Stomach (tissue), 9 donors: ENCODE data around the gene ARPP21. TPM values are rescaled to one million over a fixed set of nuclear protein-coding genes. Genes with fewer than 3 reads are reported as not detected.

Experiments used
- DNase-seq, 2 donors: peaks; one replicate each; pipeline versions ENCODE4 v3.0.0 to v3.0.0-alpha.2; 2013 to 2019
- H3K27ac ChIP-seq, 5 donors: fragments of 200-600 bp in 4 of 5; sonication (generic) in 4 of 5; one replicate each; pipeline ENCODE4 v1.5.1; 2013 to 2019; ENCODE audit warnings: mild to moderate bottlenecking in 1 of 5, moderate library complexity in 1 of 5
- H3K27me3 ChIP-seq, 3 donors: fragments of 200-600 bp; sonication (generic); one replicate each; pipeline ENCODE4 v1.5.1; 2017 to 2019; ENCODE audit warnings: mixed run types in 1 of 3
- H3K36me3 ChIP-seq, 4 donors: fragments of 200-600 bp; sonication (generic); 1 replicate in 3 of 4; 2 replicates in 1 of 4; pipeline ENCODE4 v1.5.1; 2016 to 2019
- H3K4me1 ChIP-seq, 4 donors: fragments of 200-600 bp; sonication (generic); one replicate each; pipeline ENCODE4 v1.5.1; 2016 to 2019
- H3K4me3 ChIP-seq, 4 donors: fragments of 200-600 bp; sonication (generic) in 3 of 4; one replicate each; pipeline ENCODE4 v1.5.1; 2016 to 2019; ENCODE audit warnings: mild to moderate bottlenecking in 1 of 4
- H3K9me3 ChIP-seq, 4 donors: fragments of 200-600 bp; sonication (generic); one replicate each; pipeline ENCODE4 v1.5.1; 2016 to 2019
- CTCF ChIP-seq, 7 experiments: fragments of 450-650 bp in 4 of 7; fragments of 200-600 bp in 3 of 7; sonication (generic) in 3 of 7; IDR thresholded peaks; one replicate each; pipeline ENCODE4 v1.5.1; 2016 to 2019; ENCODE audit warnings: antibody characterized with exemption in 7 of 7, control low read depth in 2 of 7, mild to moderate bottlenecking in 1 of 7
- EP300 ChIP-seq: sonication (generic); formaldehyde crosslinking; IDR thresholded peaks from one replicate; pipeline ENCODE4 v1.6.1; 2017; ENCODE audit warnings: antibody characterized with exemption
- POLR2A ChIP-seq, 4 donors: fragments of 450-650 bp; IDR thresholded peaks; one replicate each; pipeline ENCODE4 v1.6.1; 2016; ENCODE audit warnings: antibody characterized with exemption in 4 of 4, control low read depth in 2 of 4, mild to moderate bottlenecking in 1 of 4, moderate library complexity in 1 of 4
- POLR2AphosphoS5 ChIP-seq, 3 donors: sonication (generic); formaldehyde crosslinking; IDR thresholded peaks; one replicate each; pipeline ENCODE4 v1.6.1; 2016; ENCODE audit warnings: antibody characterized with exemption in 3 of 3
- WGBS, 5 donors: extraction: QIAGEN DNeasy Blood & Tissue Kit in 3 of 5; methylation state at CpG; one replicate each; pipeline versions ENCODE4 v1.1.5 to v1.1.7; 2013 to 2018; 5-methylcytosine and 5-hydroxymethylcytosine counted together
- intact Hi-C: fragments of 100-400 bp; cut with DNase I; formaldehyde crosslinking; loops from one replicate; pipeline ENCODE4 v1.15.1; 2023; ENCODE audit warnings: low total_unique reads
- polyA plus RNA-seq, 3 donors: library from polyadenylated mRNA; stranded (reverse); fragments of 200-250 nt; gene quantifications; one replicate each; pipeline ENCODE4 v1.2.3, GENCODE V29; 2013
- total RNA-seq, 5 donors: library from RNA; depleted of rRNA; stranded (reverse); fragments of >200 nt; gene quantifications; one replicate each; pipeline versions ENCODE4 v1.1.0 to v1.2.3, GENCODE V29; 2014 to 2016
- donor health status: healthy with polysubstance abuse.
- donor health status: Bipolar disorder and iron deficiency.
- donor health status: healthy.

The ARPP21 gene
- total and polyA plus RNA-seq, 8 donors = 0.13 to 5.0 TPM; not detected in 6

- Histone ChIP-seq H3K9me3 (no peaks in the 10 kb centered on the region), H3K27ac (no peak overlapping the region), H3K4me3 (no peak overlapping the region), H3K27me3 (no peaks in the 10 kb centered on the region), H3K4me1 (no peaks in the 10 kb centered on the region), H3K36me3 (no peaks in the 10 kb centered on the region)
- intact Hi-C loops = no loop called here
- WGBS, 5 donors = 88 to 95% (median 92%) methylated on average over 3 of the region's 3 CpGs
- no peak for DNase-seq
- TF ChIP-seq POLR2AphosphoS5 (IDR thresholded peaks at IDR 0.05) (no peak), CTCF (IDR thresholded peaks at IDR 0.05) (no peak), POLR2A (IDR thresholded peaks at IDR 0.05) (no peak), EP300 (no peak)
Measured at GRCh38 chr3:35685153-35685552, 45.8 kb downstream of the ARPP21 start.

GRCh38 chr3:35688826-35689225 lies 49.5 kb downstream of the ARPP21 start:
- WGBS, 5 donors = 67 to 76% (median 70%) methylated on average over 3 of the region's 3 CpGs
- no peak overlapping the region for H3K27ac ChIP-seq
- H3K27me3 ChIP-seq = no peaks in the 10 kb centered on the region
- no peaks in the 10 kb centered on the region for H3K4me1 ChIP-seq
- DNase-seq = no peak
- H3K36me3 ChIP-seq = no peaks in the 10 kb centered on the region
- H3K9me3 ChIP-seq = no peaks in the 10 kb centered on the region
- intact Hi-C loops = no loop called here
- no peak overlapping the region for H3K4me3 ChIP-seq
- TF ChIP-seq EP300 (no peak), POLR2AphosphoS5 (IDR thresholded peaks at IDR 0.05) (no peak), POLR2A (IDR thresholded peaks at IDR 0.05) (no peak), CTCF (IDR thresholded peaks at IDR 0.05) (no peak)

- H3K4me3 ChIP-seq = no peak overlapping the region
- H3K27me3 ChIP-seq = no peaks in the 10 kb centered on the region
- no peaks in the 10 kb centered on the region for H3K4me1 ChIP-seq
- H3K36me3 ChIP-seq = no peaks in the 10 kb centered on the region
- 62 to 81% (median 67%) methylated on average over 4 of the region's 4 CpGs for WGBS, 5 donors
- H3K9me3 ChIP-seq = no peaks in the 10 kb centered on the region
- TF ChIP-seq POLR2A (IDR thresholded peaks at IDR 0.05) = no peak
- TF ChIP-seq CTCF (IDR thresholded peaks at IDR 0.05) = no peak
- no peak for TF ChIP-seq EP300
- no peak for TF ChIP-seq POLR2AphosphoS5 (IDR thresholded peaks at IDR 0.05)
- intact Hi-C loops = no loop called here
- no peak overlapping the region for H3K27ac ChIP-seq
- no peak for DNase-seq
Measured at GRCh38 chr3:35690271-35690670, 50.9 kb downstream of the ARPP21 start.

- no peaks in the 10 kb centered on the region for H3K9me3 ChIP-seq
- H3K4me3 ChIP-seq = no peak overlapping the region
- TF ChIP-seq POLR2AphosphoS5 (IDR thresholded peaks at IDR 0.05) (no peak), POLR2A (IDR thresholded peaks at IDR 0.05) (no peak), CTCF (IDR thresholded peaks at IDR 0.05) (no peak), EP300 (no peak)
- intact Hi-C loops = no loop called here
- no peak for DNase-seq
- 45 to 52% (median 51%) methylated on average over 3 of the region's 3 CpGs for WGBS, 5 donors
- H3K4me1 ChIP-seq = no peaks in the 10 kb centered on the region
- no peaks in the 10 kb centered on the region for H3K27me3 ChIP-seq
- H3K27ac ChIP-seq = no peak overlapping the region
- H3K36me3 ChIP-seq = no peaks in the 10 kb centered on the region
Measured at GRCh38 chr3:35705904-35706303, 66.6 kb downstream of the ARPP21 start.
